ENCODE results near the gene SLAMF9.

SLAMF9 gene

GRCh38 chr1:159949123-159949522, 4.9 kb downstream of the SLAMF9 start:
- TF ChIP-seq CTCF (IDR thresholded peaks at IDR 0.05; ENCODE audit: low read depth, low read length) = no peak
- no peak for DNase-seq (ENCODE audit: extremely low read depth, low read depth)

- no peak for TF ChIP-seq CTCF (IDR thresholded peaks at IDR 0.05; ENCODE audit: low read depth, low read length)
- DNase-seq (ENCODE audit: extremely low read depth, low read depth) = no peak
Measured at GRCh38 chr1:159947942-159948341, 6.1 kb downstream of the SLAMF9 start.

GRCh38 chr1:159946242-159947187, 7.5 kb downstream of the SLAMF9 start:
- DNase-seq (ENCODE audit: extremely low read depth, low read depth) = no peak
- TF ChIP-seq CTCF (IDR thresholded peaks at IDR 0.05; ENCODE audit: low read depth, low read length) = no peak

GRCh38 chr1:159945483-159946241, 8.4 kb downstream of the SLAMF9 start, which contains the start of gene IGSF9:
IGSF9 (minus strand) TSS chr1:159945613; CDS start chr1:159943454, 2,159 bp downstream.
- DNase-seq (ENCODE audit: extremely low read depth, low read depth) = no peak

DNA sequence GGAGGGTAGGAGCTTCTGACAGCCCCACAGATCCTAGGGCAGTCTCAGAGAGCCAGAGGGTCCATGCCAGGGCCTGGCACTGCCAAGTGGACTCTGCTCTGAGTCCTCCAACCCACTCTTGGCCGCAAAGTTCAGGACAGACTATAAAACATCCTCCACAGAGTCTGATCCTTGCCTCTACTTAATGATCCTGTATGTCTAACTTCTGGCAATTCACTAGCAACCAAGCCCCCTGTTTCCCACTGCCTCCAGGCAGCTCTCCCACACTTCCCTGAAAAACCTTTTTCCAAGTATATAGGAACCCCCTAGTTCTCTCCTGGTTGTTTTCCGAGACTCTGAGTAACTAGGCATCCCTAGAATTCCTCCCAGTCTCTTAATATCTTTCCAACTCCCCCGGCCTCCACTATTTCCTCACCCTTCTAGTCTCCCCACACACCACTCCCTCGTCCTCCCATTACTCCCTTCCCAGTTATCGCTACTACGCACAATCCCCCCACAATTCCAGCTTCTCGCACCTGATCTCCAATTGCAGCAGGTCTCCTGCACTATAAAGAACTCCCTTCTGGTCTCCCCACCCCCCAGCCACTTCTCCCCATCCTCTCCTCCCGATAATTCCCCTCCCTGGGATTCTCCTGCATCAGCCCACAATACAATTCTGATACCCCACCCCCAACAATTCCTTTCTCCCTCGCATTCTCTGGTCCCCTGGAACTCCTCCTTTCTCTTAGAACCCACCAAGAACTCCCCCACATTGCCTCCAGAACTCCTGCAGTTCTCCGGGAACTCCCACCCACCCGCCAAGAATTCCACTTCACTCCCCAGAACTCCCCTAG, 9.2 kb downstream of the SLAMF9 start:
- DNase-seq (ENCODE audit: extremely low read depth, low read depth) = no peak
- no peak for TF ChIP-seq CTCF (IDR thresholded peaks at IDR 0.05; ENCODE audit: low read depth, low read length)

More at GRCh38 chr1:159945483-159946241, 8.4 kb downstream of the SLAMF9 start, which contains the start of gene IGSF9:
- TF ChIP-seq CTCF (IDR thresholded peaks at IDR 0.05; ENCODE audit: low read depth, low read length) = peak; percentile 42

DNA sequence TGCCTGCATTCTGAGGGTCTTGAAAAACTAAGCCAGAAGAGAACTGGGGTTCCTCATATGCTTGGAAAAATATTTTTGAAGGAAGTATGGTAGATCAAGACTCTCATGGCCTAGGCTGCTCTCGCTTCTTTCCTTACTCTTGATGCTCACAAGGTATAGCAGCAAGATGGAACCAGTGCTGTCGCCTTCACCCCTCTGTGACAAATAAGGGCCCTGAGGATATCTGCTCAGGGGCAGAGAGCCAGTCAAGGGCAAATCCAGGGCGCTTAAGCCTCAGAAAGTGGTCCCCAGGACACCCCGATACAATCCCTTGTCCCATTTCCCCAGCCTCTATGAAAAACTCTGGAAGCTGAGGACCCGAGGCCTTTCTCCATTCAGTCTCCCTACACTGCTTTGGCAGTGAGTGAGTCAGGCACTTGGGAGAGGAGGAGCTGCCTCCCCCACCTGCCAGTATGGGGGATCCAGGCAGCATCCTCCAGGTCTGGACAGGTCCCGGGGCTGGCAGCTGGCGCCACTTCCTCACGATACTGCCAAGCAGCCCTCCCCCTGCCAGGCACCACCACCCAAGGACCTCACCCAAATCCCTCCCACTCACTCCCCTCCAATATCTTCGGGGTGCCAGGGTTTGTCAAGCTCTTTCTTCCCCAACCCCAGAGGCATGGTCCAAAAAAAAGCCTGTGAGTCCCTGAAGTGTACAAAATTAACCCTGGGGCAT, 10.0 kb downstream of the SLAMF9 start:
- no peak for TF ChIP-seq CTCF (IDR thresholded peaks at IDR 0.05; ENCODE audit: low read depth, low read length)
- no peak for DNase-seq (ENCODE audit: extremely low read depth, low read depth)

Measured in AG09319 (cell line).